ENCODE data around the gene PRDM16. TPM values are rescaled to one million over a fixed set of nuclear protein-coding genes. Genes with fewer than 3 reads are reported as not detected.

Gene PRDM16
- total RNA-seq, 1 donor from 2014 or later = 84.2 TPM

GRCh38 chr1:3151456-3151855 lies 82.5 kb downstream of the PRDM16 start:
- peaks cover 13 to 33% of the 10 kb centered on the region in 2 donors for H3K4me1 ChIP-seq
- intact Hi-C loops (cut with DNase I) = no loop called here
- H3K36me3 ChIP-seq = no peaks in the 10 kb centered on the region
- H3K9me3 ChIP-seq = no peaks in the 10 kb centered on the region
- DNase-seq (ENCODE audit: low spot score in 2 of 2) = no peak
- no peak overlapping the region for H3K4me3 ChIP-seq
- TF ChIP-seq CTCF (IDR thresholded peaks at IDR 0.05) = no peak
- no peaks in the 10 kb centered on the region for H3K27me3 ChIP-seq
- peak overlapping the region; percentile 74 to 76 for H3K27ac ChIP-seq

DNA sequence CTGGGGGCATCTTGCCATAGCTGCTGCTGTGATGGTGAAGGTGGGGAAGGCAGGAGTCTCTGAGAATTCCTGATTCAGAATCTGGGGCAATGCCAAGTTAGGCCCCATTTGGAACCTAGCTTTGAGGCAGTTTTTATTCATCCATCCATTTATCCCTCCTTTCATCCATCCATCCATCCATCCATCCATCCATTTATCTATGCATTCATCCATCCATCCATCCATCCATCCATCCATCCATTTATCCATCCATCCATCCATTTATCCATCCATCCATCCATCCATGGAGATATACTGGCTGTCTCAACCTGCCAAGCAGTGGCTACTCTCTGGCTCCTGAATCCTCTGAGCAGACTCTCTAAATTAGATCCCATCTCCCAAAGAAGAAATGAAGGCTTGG lies 83.1 kb downstream of the PRDM16 start:
- TF ChIP-seq CTCF (IDR thresholded peaks at IDR 0.05) = no peak
- no peaks in the 10 kb centered on the region for H3K27me3 ChIP-seq
- H3K4me1 ChIP-seq = peaks cover 17 to 38% of the 10 kb centered on the region in 2 donors
- peak overlapping the region; percentile 74 to 76 for H3K27ac ChIP-seq
- intact Hi-C loops (cut with DNase I) = no loop called here
- no peaks in the 10 kb centered on the region for H3K9me3 ChIP-seq
- DNase-seq (ENCODE audit: low spot score in 2 of 2) = no peak
- no peak overlapping the region for H3K4me3 ChIP-seq
- no peaks in the 10 kb centered on the region for H3K36me3 ChIP-seq

GRCh38 chr1:3153197-3153596 lies 84.2 kb downstream of the PRDM16 start:
- no peaks in the 10 kb centered on the region for H3K9me3 ChIP-seq
- TF ChIP-seq CTCF (IDR thresholded peaks at IDR 0.05) = no peak
- peak overlapping the region; percentile 74 to 76 for H3K27ac ChIP-seq
- H3K27me3 ChIP-seq = no peaks in the 10 kb centered on the region
- DNase-seq (ENCODE audit: low spot score in 2 of 2) = no peak
- H3K4me1 ChIP-seq = peaks cover 13 to 41% of the 10 kb centered on the region in 2 donors
- no peak overlapping the region for H3K4me3 ChIP-seq
- intact Hi-C loops (cut with DNase I) = no loop called here
- no peaks in the 10 kb centered on the region for H3K36me3 ChIP-seq

DNA sequence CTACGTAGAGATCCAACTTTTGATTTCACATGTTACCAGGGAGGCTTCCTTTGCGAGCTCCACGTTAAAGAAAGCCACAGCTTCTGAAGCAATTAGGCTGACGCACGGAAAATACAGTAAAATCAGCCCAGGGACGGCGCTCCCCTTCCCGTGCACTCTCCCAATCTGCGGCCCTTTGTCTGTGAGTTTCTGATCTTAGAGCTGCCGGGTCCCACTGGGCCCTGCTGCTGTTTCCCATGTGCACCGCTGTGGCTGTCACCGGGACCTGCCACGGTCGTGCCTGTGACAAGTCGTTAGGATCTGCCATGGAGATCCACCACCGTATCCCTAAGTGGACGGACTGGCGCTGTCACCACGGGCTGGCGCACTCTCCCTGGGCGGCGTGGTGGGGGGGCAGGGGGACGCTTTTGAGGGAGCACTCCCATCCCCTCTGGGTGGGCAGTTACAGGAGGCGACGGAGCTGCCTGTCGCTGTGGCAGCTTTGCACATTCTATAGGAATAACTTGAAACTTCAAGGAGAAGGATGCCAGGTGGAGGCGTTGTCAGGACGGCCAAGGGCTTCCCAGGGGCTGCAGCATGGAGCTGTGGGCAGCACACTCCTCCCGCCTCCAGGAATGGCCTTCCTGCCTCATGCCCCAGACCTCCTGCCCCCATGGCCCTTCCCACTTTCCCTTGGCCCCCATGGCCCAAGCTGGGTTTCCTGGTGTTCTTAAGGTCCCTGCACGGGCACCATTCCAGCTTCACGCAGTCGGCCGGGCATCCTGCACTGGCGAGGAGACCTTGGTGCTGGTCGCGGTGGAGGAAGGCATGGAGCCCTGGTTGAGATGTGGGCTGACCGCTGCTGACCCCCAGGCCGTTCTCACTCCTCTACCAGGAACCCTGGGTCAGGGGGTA lies 85.1 kb downstream of the PRDM16 start:
- Histone ChIP-seq H3K27ac (peak overlapping the region; percentile 76 to 81), H3K4me3 (peak overlapping the region in 1 of 2 donors; percentile 51), H3K9me3 (no peaks in the 10 kb centered on the region), H3K27me3 (no peaks in the 10 kb centered on the region), H3K36me3 (no peaks in the 10 kb centered on the region), H3K4me1 (peaks cover 13 to 38% of the 10 kb centered on the region in 2 donors)
- intact Hi-C loops (cut with DNase I) = no loop called here
- TF ChIP-seq CTCF (IDR thresholded peaks at IDR 0.05) = no peak
- DNase-seq (ENCODE audit: low spot score in 2 of 2) = no peak

GRCh38 chr1:3155056-3155925 lies 86.3 kb downstream of the PRDM16 start:
- peaks cover 13 to 38% of the 10 kb centered on the region in 2 donors for H3K4me1 ChIP-seq
- H3K4me3 ChIP-seq = peak overlapping the region in 1 of 2 donors; percentile 51
- intact Hi-C loops (cut with DNase I) = no loop called here
- no peak for DNase-seq (ENCODE audit: low spot score in 2 of 2)
- no peaks in the 10 kb centered on the region for H3K9me3 ChIP-seq
- H3K27ac ChIP-seq = peak overlapping the region; percentile 76 to 81
- no peaks in the 10 kb centered on the region for H3K36me3 ChIP-seq
- no peak for TF ChIP-seq CTCF (IDR thresholded peaks at IDR 0.05)
- H3K27me3 ChIP-seq = no peaks in the 10 kb centered on the region

Measured in ascending aorta (tissue), 2 donors.